Measurements from ENCODE around the gene LTF.

The LTF gene

DNA sequence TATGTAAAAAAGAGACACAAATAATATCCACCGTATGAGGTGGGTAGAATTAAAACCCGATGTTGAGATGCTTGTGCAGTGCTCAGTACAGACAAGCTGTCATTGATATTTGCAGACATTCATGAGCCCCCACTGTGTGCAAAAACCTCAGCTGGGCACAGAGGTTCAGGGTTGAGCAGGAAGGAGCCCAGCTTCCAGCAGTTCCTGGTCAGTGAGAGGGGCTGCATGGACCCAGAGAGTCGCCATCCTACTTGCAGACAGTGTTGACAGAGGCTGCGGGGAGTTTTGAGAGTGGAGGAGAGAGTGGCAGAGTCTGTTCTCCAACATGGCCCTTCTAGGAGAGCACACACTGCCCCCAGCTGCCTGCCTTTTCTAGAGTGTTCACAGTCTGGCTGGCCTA lies 6.1 kb upstream of the LTF start:
- no peak for DNase-seq

- DNase-seq, result no peak
These were observed 5.1 kb upstream of the LTF start for GRCh38 chr3:46469680-46470357.

- no peak for DNase-seq
These were observed 4.3 kb upstream of the LTF start for GRCh38 chr3:46468753-46469600.

DNA sequence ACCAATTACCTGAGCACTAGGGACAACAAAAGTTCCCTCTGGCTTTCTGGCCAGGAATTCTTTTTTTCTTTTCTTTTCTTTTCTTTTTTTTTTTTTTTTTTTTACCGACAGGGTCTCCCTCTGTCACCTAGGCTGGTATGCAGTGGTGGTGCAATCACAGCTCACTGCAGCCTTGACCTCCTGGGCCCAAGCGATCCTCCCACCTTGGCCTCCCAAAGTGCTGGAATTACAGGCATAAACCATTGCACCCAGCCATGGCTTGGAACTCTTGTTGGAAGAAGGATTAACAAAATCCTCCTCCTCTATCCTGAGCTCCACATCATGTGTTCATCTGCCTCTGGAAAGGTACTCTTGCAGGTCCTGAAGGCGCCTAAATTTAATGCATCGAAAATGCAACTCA lies 2.9 kb upstream of the LTF start:
- no peak for DNase-seq

DNA sequence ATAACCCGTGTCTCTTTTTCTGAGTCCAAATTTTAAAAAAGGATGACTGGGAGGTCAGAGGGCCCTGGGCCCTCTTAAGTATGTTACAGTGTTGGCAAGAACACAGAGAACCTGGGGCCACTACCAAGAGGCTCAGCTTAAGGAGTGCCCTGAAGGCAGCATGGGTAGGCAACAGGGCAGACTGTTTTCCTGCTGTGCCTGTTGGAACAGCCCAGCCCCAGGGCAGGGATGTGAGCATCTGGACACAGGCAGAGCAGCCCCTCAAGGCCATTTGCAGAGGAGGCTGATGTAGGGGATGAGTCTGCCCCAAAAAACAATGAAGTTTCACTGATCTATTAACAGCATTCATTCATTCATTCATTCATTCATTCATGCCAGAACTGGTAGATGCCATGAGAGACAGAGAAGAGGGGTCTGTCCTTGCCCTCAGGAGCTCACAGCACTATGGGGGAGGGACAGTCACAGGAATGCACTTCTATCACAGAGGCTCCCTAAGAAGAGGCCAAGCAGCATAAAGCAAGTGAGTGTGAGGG lies 2.2 kb upstream of the LTF start:
- DNase-seq, result no peak

DNA sequence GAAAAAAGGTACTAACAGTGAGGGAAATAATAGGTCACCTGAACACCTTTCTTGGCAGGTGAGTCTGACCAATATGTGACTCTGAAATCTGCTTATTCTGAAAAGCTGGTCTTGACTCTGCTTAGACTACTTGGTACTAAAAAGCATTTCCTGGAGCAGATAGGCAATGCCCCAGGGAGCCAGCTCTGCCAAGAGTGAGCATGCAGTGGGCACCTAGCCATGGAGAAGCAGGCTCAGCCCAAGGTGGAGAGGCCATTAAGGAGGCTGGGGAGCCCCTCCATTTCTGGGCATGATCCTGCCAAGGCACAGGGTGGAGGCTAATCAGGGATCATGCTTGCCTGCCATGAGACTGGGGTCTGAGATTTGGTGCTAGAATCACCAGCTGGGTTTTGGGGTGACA lies 1.6 kb upstream of the LTF start:
- DNase-seq, result no peak

GRCh38 chr3:46465196-46465520 lies 453 bp upstream of the LTF start:
- DNase-seq, result no peak

DNA sequence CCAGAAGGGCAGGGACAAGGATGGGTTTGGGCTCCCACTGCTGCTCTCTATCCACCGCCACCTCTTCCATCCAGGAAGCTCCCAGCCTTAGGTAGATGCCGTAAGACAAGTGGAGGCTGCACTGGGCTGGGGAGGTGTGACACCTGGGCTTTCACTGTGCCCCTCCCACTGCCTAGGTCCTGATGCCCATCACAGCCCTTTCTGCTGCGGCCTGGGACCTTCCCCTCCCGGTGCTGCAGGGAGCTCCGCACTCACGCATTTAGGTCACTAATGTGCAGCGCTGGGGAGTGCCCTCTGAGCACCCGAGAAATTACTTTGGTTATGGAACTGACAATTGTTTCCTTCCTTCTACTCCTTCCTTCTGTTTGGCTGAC lies 850 bp downstream of the LTF start:
- DNase-seq, result no peak

GRCh38 chr3:46463120-46463867 lies 1.4 kb downstream of the LTF start:
- DNase-seq, result no peak

DNA sequence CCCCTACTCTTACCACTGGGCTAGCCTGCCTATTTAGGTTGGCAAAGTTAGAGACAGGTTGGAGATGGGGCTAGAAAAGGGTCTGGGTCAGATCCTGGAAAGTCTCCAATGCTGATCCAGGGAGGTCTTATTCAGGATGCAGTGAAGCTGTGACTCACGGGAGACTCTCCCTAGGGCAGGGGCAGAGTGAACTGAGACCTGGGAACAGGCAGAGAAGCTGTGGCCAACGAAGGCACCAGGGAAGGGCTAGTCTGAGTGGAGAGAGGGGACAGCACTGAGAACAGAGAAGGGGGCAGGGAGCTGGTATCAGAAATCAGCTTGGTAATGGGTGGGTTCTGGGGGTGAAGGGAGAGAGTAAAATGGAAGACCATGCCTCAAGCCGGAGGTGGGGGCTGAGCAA lies 2.2 kb downstream of the LTF start:
- no peak for DNase-seq

DNA sequence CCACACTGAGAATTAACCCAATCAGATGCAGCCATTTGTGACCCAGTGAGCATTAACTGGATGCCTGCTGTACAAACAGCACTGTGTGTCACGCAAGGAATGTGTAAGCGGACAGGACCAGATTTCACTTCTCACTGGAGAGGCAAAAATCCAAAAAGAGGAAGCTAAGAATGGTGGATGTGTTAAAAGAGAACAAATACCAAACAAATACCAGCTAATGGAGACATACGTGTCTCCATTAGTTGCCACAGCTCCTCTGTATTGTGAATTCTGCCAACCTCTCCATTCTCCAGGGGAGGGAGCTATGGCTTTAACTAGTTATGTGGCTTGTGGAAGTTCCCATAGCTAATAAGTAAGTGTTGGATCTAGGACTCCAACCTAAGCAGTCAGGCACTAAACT lies 2.6 kb downstream of the LTF start:
- DNase-seq, result no peak

GRCh38 chr3:46460051-46460450 lies 4.7 kb downstream of the LTF start:
- no peak for DNase-seq

GRCh38 chr3:46456118-46456517 lies 8.6 kb downstream of the LTF start:
- DNase-seq, result no peak

DNA sequence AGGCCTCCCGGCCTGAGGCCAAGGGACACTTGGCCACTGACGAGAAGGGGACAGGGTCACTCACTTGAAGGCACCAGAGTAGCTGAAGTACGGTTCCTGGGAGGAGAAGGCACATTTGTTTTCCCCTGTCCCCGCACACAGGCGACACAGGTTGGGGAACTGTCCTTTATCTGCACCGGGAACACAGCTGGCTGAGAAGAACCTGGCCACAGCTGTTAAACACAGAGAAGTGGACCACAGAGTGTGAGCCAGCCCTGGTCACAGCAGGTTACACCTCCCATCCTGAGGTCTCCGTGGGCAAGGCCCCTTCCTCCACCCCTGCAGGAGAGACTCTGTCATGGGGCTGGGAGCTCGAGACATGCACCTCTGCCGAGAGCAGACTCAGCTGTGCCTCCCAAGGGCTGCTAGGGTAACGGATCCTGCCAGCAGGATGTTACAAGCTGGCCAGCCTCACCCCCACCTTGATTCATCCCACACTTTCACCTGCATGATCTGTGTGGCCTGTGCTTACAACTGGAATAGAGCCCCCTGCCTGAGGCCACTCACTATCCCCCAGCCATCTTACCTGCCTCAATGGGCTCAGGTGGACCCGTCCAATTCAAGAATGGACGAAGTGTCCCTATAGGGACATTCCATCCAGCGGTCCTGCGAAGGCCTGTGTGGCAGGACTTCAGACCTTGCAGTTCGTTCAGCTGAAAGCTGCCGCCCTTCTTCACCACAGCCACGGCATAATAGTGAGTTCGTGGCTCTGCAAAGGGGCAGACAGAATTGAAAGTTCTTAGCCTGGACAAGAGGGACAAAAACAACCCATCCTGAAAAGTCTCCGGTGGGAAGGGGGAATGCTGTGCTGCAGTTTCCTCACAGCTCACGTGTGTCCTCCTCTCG lies 9.2 kb downstream of the LTF start:
- no peak for DNase-seq

DNA sequence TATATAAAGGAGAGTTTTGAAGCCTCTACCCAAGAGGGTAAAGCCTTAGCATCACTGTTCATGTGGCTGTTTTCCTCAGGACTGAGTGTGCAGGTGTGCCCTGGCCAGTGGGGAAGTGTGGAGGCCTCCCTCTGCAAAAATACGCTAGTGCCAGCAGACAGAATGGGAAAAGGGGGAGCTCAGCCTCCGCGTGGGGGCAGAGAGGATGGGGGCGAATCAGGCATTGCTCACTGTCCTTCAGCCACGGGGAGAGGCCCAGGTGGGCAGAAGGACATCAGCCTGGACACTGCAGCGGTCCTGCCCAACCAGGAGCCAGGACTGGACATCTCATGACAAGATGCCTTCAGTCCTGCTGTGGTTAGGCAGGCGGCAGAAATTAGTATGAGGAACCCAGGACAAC lies 10.1 kb downstream of the LTF start:
- no peak for DNase-seq

GRCh38 chr3:46454209-46454595 lies 10.5 kb downstream of the LTF start:
- DNase-seq, result no peak

DNA sequence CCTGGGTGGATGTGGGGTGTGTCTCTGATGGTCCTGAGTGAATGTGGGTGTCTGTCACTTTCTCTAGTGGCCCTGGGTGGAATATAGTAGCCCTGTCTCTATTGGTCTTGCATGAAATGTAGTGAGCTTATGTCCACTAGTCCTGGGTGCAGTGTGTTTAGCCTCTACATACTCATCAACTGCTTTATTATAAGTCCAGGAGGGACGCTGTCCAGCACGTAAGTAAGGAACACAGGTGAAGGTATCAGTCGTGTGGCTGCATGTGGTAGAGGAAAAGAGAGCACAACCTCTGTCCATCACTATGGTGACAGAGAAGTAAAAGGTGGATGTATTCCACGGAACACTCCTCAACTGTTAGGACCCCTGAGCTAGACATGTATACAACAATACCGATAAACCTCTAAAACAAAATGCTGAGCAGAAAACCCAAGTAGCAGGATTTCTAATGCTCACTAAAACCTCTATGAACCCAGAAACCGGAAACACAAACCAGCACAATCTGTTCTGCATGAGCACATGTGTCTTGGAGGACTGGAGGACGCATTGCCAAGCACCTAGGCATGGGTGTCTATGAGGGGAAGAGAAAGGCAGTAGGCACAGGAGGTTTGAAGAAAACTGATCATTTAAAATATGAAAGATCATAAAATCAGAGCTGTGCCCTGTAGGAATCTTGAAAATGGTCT lies 11.0 kb downstream of the LTF start:
- DNase-seq, result no peak

DNA sequence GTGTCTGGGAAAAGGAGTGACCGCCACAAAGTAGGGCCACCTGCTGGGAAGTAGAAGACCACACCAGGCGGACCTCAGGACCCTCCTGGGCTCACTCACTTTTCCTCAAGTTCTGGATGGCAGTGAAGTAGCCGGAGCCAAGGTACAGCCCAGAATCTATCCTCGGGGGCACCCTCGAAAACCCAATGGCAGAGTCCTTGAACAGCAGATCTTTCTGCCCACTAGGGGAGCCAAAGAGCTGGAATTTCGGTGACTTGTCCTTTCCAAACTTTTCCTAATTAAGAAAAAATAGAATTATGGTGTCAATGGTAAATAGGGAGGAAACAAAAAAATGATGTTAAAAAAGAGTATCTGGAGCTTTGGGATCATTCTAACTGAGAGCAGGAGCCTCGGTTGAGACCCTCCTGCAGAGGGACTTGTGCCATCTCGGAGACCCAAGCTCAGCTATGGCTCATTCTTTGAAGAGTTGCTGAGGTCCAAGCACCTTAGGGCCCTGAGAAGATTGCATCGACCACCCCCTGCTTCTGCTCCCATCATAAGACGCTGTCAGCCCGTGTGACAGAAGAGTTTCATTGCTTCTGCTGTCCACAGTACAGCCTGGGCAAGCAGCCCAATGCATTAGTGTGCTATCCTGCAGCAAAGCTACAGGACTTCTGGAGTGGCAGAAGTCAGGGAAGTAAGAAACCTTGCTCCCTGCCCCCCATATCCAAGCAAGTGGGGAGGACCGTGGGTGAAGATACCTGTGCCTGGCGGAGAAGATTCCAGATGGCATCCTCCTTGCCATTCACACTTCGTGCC lies 14.8 kb downstream of the LTF start:
- DNase-seq, result no peak

GRCh38 chr3:46448721-46449120 lies 16.0 kb downstream of the LTF start:
- no peak for DNase-seq
